ENCODE data around the gene RGMA. TPM values are rescaled to one million over a fixed set of nuclear protein-coding genes. Genes with fewer than 3 reads are reported as not detected.

The RGMA gene
- total RNA-seq, 1 experiment from 2014 or later: 5.5 TPM

DNA sequence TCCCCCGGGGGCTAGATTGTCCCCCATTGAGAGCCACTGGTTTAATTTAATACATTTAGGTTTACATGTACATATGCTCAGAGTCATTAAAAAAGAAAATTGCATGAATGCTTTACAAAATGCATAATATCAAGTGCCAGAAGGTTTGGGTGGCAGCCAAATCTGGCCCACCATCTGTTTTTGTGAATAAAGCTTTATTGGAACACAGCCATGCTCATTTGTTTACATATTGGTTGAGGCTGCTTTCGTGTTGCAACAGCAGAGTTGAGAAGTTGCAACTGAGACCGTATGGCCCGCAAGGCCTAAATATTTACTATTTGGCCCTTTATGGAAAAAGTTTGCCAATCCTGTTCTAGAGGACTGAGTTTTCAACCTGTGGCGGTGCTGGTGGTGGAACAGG lies 32.1 kb upstream of the RGMA start:
- ChIA-PET POLR2A (no interaction called here), CTCF (no interaction called here), RAD21 (ENCODE audit: low non-redundant PET in 1 of 2, low total read pairs in 2 of 2, uncharacterized antibody in 2 of 2, unreplicated experiment in 2 of 2) (no interaction called here)
- H3K4me1 ChIP-seq (ENCODE audit: control insufficient read depth in 1 of 2, insufficient read depth in 2 of 2, low read length in 2 of 2): no peaks in the 10 kb centered on the region
- intact Hi-C loops (cut with micrococcal nuclease): no loop called here
- no peaks in the 10 kb centered on the region for H4K20me1 ChIP-seq (ENCODE audit: insufficient read depth)
- DNase-seq (ENCODE audit: low read depth, low spot score) (no peak), ATAC-seq (no peak)
- no peaks in the 10 kb centered on the region for H3K9me2 ChIP-seq (ENCODE audit: insufficient read depth)
- H2AFZ ChIP-seq (ENCODE audit: low read depth, low read length, poor library complexity, severe bottlenecking): no peak overlapping the region
- H3K4me3 ChIP-seq (replicated peaks in 1 of 2; ENCODE audit: low read depth in 1 of 2, low read length in 2 of 2): no peak overlapping the region
- no peak for TF ChIP-seq SRF (IDR thresholded peaks at IDR 0.05; ENCODE audit: low read depth)
- TF ChIP-seq CBX3 (IDR thresholded peaks at IDR 0.05; ENCODE audit: low read depth): no peak
- TF ChIP-seq YY1 (IDR thresholded peaks at IDR 0.05; ENCODE audit: extremely low read depth, insufficient replicate concordance, low read depth, low read length): no peak
- TF ChIP-seq EGR1 (IDR thresholded peaks at IDR 0.05; ENCODE audit: low read depth): no peak
- no peak for TF ChIP-seq FOSL1 (IDR thresholded peaks at IDR 0.05; ENCODE audit: low read depth)
- TF ChIP-seq EZH2phosphoT487 (IDR thresholded peaks at IDR 0.05; ENCODE audit: borderline replicate concordance): no peak
- TF ChIP-seq ZFX (IDR thresholded peaks at IDR 0.05): no peak
- TF ChIP-seq, protein P1, sequence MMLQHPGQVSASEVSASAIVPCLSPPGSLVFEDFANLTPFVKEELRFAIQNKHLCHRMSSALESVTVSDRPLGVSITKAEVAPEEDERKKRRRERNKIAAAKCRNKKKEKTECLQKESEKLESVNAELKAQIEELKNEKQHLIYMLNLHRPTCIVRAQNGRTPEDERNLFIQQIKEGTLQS (IDR thresholded peaks at IDR 0.05): no peak
- TF ChIP-seq SIN3A (IDR thresholded peaks at IDR 0.05; ENCODE audit: low read depth): no peak
- TF ChIP-seq SP1 (IDR thresholded peaks at IDR 0.05; ENCODE audit: low read depth): no peak
- no peak for TF ChIP-seq TCF7L2 (IDR thresholded peaks at IDR 0.05; ENCODE audit: borderline replicate concordance, extremely low read depth, insufficient read depth, insufficient read length)
- TF ChIP-seq ELF1 (IDR thresholded peaks at IDR 0.05; ENCODE audit: borderline replicate concordance, low read depth): no peak
- no peak for TF ChIP-seq CEBPB (IDR thresholded peaks at IDR 0.05; ENCODE audit: low read depth)
- TF ChIP-seq, protein P2, sequence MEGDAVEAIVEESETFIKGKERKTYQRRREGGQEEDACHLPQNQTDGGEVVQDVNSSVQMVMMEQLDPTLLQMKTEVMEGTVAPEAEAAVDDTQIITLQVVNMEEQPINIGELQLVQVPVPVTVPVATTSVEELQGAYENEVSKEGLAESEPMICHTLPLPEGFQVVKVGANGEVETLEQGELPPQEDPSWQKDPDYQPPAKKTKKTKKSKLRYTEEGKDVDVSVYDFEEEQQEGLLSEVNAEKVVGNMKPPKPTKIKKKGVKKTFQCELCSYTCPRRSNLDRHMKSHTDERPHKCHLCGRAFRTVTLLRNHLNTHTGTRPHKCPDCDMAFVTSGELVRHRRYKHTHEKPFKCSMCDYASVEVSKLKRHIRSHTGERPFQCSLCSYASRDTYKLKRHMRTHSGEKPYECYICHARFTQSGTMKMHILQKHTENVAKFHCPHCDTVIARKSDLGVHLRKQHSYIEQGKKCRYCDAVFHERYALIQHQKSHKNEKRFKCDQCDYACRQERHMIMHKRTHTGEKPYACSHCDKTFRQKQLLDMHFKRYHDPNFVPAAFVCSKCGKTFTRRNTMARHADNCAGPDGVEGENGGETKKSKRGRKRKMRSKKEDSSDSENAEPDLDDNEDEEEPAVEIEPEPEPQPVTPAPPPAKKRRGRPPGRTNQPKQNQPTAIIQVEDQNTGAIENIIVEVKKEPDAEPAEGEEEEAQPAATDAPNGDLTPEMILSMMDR (IDR thresholded peaks at IDR 0.05 in 2 of 3, conservative IDR thresholded peaks at IDR 0.05 in 1 of 3; ENCODE audit: borderline replicate concordance in 1 of 3, insufficient read depth in 1 of 3, low read depth in 2 of 3, low read length in 2 of 3): no peak
- TF ChIP-seq RAD21 (IDR thresholded peaks at IDR 0.05; ENCODE audit: low read depth): no peak
- TF ChIP-seq ZNF274 (IDR thresholded peaks at IDR 0.05; ENCODE audit: low read depth, low read length): no peak
- TF ChIP-seq, protein P3, sequence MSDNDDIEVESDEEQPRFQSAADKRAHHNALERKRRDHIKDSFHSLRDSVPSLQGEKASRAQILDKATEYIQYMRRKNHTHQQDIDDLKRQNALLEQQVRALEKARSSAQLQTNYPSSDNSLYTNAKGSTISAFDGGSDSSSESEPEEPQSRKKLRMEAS (IDR thresholded peaks at IDR 0.05): no peak
- no peak for TF ChIP-seq POLR2A (IDR thresholded peaks at IDR 0.05; ENCODE audit: borderline replicate concordance, extremely low read depth, insufficient read depth, insufficient read length)
- TF ChIP-seq JUND (IDR thresholded peaks at IDR 0.05): no peak
- TF ChIP-seq, protein P4, sequence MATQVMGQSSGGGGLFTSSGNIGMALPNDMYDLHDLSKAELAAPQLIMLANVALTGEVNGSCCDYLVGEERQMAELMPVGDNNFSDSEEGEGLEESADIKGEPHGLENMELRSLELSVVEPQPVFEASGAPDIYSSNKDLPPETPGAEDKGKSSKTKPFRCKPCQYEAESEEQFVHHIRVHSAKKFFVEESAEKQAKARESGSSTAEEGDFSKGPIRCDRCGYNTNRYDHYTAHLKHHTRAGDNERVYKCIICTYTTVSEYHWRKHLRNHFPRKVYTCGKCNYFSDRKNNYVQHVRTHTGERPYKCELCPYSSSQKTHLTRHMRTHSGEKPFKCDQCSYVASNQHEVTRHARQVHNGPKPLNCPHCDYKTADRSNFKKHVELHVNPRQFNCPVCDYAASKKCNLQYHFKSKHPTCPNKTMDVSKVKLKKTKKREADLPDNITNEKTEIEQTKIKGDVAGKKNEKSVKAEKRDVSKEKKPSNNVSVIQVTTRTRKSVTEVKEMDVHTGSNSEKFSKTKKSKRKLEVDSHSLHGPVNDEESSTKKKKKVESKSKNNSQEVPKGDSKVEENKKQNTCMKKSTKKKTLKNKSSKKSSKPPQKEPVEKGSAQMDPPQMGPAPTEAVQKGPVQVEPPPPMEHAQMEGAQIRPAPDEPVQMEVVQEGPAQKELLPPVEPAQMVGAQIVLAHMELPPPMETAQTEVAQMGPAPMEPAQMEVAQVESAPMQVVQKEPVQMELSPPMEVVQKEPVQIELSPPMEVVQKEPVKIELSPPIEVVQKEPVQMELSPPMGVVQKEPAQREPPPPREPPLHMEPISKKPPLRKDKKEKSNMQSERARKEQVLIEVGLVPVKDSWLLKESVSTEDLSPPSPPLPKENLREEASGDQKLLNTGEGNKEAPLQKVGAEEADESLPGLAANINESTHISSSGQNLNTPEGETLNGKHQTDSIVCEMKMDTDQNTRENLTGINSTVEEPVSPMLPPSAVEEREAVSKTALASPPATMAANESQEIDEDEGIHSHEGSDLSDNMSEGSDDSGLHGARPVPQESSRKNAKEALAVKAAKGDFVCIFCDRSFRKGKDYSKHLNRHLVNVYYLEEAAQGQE (IDR thresholded peaks at IDR 0.05; ENCODE audit: low read depth): no peak
- H3K27me3 ChIP-seq (ENCODE audit: insufficient read depth, low read length): 0 out of 2 replicates have a peak, but pooled peaks cover 9% of the 10 kb centered on the region
- BruUV-seq (replicated peaks): no TSS peak
- H3K4me2 ChIP-seq (ENCODE audit: low read length): no peak overlapping the region
- H3K9ac ChIP-seq (ENCODE audit: low read length): no peak overlapping the region
- H3K27ac ChIP-seq (ENCODE audit: low read depth, low read length): no peak overlapping the region
- H3K9me3 ChIP-seq (ENCODE audit: control insufficient read depth in 1 of 2, insufficient read depth in 1 of 2, low read depth in 1 of 2, low read length in 2 of 2): no peaks in the 10 kb centered on the region
- H3K36me3 ChIP-seq (ENCODE audit: control insufficient read depth in 1 of 2, insufficient read depth in 2 of 2, low read length in 2 of 2): no peaks in the 10 kb centered on the region
- H3K79me2 ChIP-seq (ENCODE audit: insufficient read depth, low read length): no peaks in the 10 kb centered on the region
